ENCODE results near the gene RAB11FIP4. TPM values are rescaled to one million over a fixed set of nuclear protein-coding genes. Genes with fewer than 3 reads are reported as not detected.

The RAB11FIP4 gene
- total and polyA plus RNA-seq, 10 of the 15 experiments (the other 5 are each of a cell fraction or from before 2014, with no cell fraction given): 1.4 to 27.0 (median 17.6) TPM

- Histone ChIP-seq H3K9me3 (replicated peaks; ENCODE audit: control insufficient read depth, insufficient read depth, low read length) (no peaks in the 10 kb centered on the region), H3K27me3 (replicated peaks in 1 of 2; ENCODE audit: control insufficient read depth in 2 of 2, insufficient read depth in 2 of 2, low read length in 1 of 2) (no peaks in the 10 kb centered on the region), H3K4me2 (ENCODE audit: control insufficient read depth, insufficient read depth) (no peak overlapping the region; the same call in 1 of the 2 replicates), H3K36me3 (ENCODE audit: control insufficient read depth in 2 of 2, insufficient read depth in 2 of 2, low read length in 1 of 2) (peaks cover 0 to 8% of the 10 kb centered on the region in 2 experiments; a peak in 1 of 4 replicates), H3K4me1 (ENCODE audit: control insufficient read depth, insufficient read depth, low read length) (peaks cover 10% of the 10 kb centered on the region), H3K9ac (ENCODE audit: control insufficient read depth, insufficient read depth, low read length) (no peak overlapping the region), H2AFZ (ENCODE audit: control insufficient read depth, low read depth, low read length) (no peak overlapping the region), H3K4me3 (no peak overlapping the region), H4K20me1 (ENCODE audit: control insufficient read depth, insufficient read depth) (no peaks in the 10 kb centered on the region), H3K79me2 (ENCODE audit: control insufficient read depth, insufficient read depth, low read length) (no peaks in the 10 kb centered on the region), H3K27ac (ENCODE audit: control insufficient read depth, insufficient read depth) (no peak overlapping the region)
- DNase-seq (ENCODE audit: low read depth, low spot score): no peak
- in situ Hi-C loops (cut with MboI) (no loop called here), intact Hi-C loops (cut with micrococcal nuclease; ENCODE audit: unreplicated experiment) (no loop called here)
- ChIA-PET POLR2A (interaction anchor here (0.5 kb wide), 1 partner anchor 1671 kb away, joined by 3 read pairs; no protein-coding TSS in a partner anchor), RAD21 (ENCODE audit: unreplicated experiment) (no interaction called here), CTCF (interaction anchor here (1.5 to 2.9 kb wide), 3 partner anchors 10 to 158 kb away, joined by 3 to 13 read pairs (median 4); no protein-coding TSS in a partner anchor), SMC1A (ENCODE audit: uncharacterized antibody, unreplicated experiment) (interaction anchor here (0.7 to 0.9 kb wide), 2 partner anchors 11 to 362 kb away, joined by 3 to 4 read pairs; no protein-coding TSS in a partner anchor)
- BruUV-seq (replicated peaks): no TSS peak
- no peak for FAIRE-seq
- ATAC-seq: peak; percentile 60
- TF ChIP-seq EED (IDR thresholded peaks at IDR 0.05; ENCODE audit: low read depth) (no peak), PBX3 (IDR thresholded peaks at IDR 0.05; ENCODE audit: insufficient replicate concordance, low read depth, low read length) (no peak), CBFB (IDR thresholded peaks at IDR 0.05; ENCODE audit: low read depth) (no peak), ZNF207 (IDR thresholded peaks at IDR 0.05; ENCODE audit: borderline replicate concordance) (no peak), NR2F1 (conservative IDR thresholded peaks at IDR 0.05) (no peak), MEF2B (IDR thresholded peaks at IDR 0.05; ENCODE audit: partially characterized antibody, poor library complexity, severe bottlenecking) (no peak), HCFC1 (IDR thresholded peaks at IDR 0.05; ENCODE audit: low read length) (no peak), NFYB (IDR thresholded peaks at IDR 0.05; ENCODE audit: insufficient read depth, low read depth, low read length) (no peak), JUND (IDR thresholded peaks at IDR 0.05; ENCODE audit: low read depth, low read length) (no peak), CHD4 (IDR thresholded peaks at IDR 0.05) (no peak), CBX5 (IDR thresholded peaks at IDR 0.05; ENCODE audit: low read depth) (no peak), RFX5 (IDR thresholded peaks at IDR 0.05; ENCODE audit: low read depth, low read length) (no peak), SUPT20H (IDR thresholded peaks at IDR 0.05; ENCODE audit: borderline replicate concordance, control insufficient read depth, low read depth, low read length) (no peak), USF1 (IDR thresholded peaks at IDR 0.05; ENCODE audit: borderline replicate concordance, extremely low read length, insufficient read depth, low read depth, low read length) (no peak), E2F8 (IDR thresholded peaks at IDR 0.05; ENCODE audit: low read depth, partially characterized antibody) (no peak), CEBPZ (IDR thresholded peaks at IDR 0.05; ENCODE audit: low read depth, low read length) (no peak), RAD21 (IDR thresholded peaks at IDR 0.05; ENCODE audit: insufficient read depth, low read depth, low read length) (no peak)
These were observed 12.8 kb upstream of the RAB11FIP4 start for GRCh38 chr17:31378638-31379037.
